Erythroblast (primary cell): ENCODE data around the gene HBZ.
"Not testable (repeated sequence)": the region's sequence is repeated elsewhere in the genome, so short reads cannot be mapped to it uniquely, and the experiment has no call there.

ENCODE experiments used
- DNase-seq, 2 experiments: peaks; one replicate each; lab custom pipeline; 2025; lab: John Stamatoyannopoulos, UW
- GATA1 ChIP-seq: IDR thresholded peaks from 2 replicates; pipeline ENCODE4 v1.6.1; 2011; ENCODE audit warnings: low read depth, mild to moderate bottlenecking, control low read depth, low read length, moderate library complexity
- POLR2A ChIP-seq: IDR thresholded peaks from 2 replicates; pipeline ENCODE4 v1.6.1; 2011; ENCODE audit warnings: mild to moderate bottlenecking, low read length

HBZ gene

GRCh38 chr16:149024-149660 lies 3.3 kb upstream of the HBZ start:
- DNase-seq, result peak; percentile 41 to 51
- TF ChIP-seq GATA1, result no peak

GRCh38 chr16:153129-153521 lies 681 bp downstream of the HBZ start:
- peak in 1 of 2 experiments; percentile 44 for DNase-seq

GRCh38 chr16:153550-154216 lies 1.2 kb downstream of the HBZ start:
- DNase-seq, result not testable (repeated sequence)
- peak; percentile 0 for TF ChIP-seq POLR2A

GRCh38 chr16:154217-155030 lies 2.0 kb downstream of the HBZ start:
- peak; percentile 1 for TF ChIP-seq POLR2A
- TF ChIP-seq GATA1, result no peak
- peak; percentile 70 to 71 for DNase-seq

GRCh38 chr16:155031-155398 lies 2.6 kb downstream of the HBZ start:
- DNase-seq, result peak in 1 of 2 experiments; percentile 41
- no peak for TF ChIP-seq GATA1

GRCh38 chr16:159136-159849 lies 6.8 kb downstream of the HBZ start:
- no peak for TF ChIP-seq GATA1
- TF ChIP-seq POLR2A, result no peak
- no peak for DNase-seq

GRCh38 chr16:160242-160641 lies 7.8 kb downstream of the HBZ start:
- DNase-seq, result not testable (repeated sequence)

GRCh38 chr16:160691-161190 lies 8.3 kb downstream of the HBZ start:
- TF ChIP-seq GATA1, result no peak
- no peak for DNase-seq

- no peak for DNase-seq
- TF ChIP-seq POLR2A (no peak), GATA1 (no peak)
Observed at GRCh38 chr16:162271-162991, 10.0 kb downstream of the HBZ start.

GRCh38 chr16:163139-163538 lies 10.7 kb downstream of the HBZ start:
- not testable (repeated sequence) for DNase-seq

- peak in 1 of 2 experiments; percentile 34 for DNase-seq
Observed at GRCh38 chr16:163696-164095, 11.3 kb downstream of the HBZ start.

GRCh38 chr16:164134-164823 lies 11.8 kb downstream of the HBZ start:
- DNase-seq, result not testable (repeated sequence)

GRCh38 chr16:164827-165538 lies 12.5 kb downstream of the HBZ start:
- peak; percentile 69 to 76 for DNase-seq
- TF ChIP-seq POLR2A (no peak), GATA1 (no peak)
